Gastrocnemius medialis (tissue), 4 donors: ENCODE data around the gene SHROOM3. TPM values are rescaled to one million over a fixed set of nuclear protein-coding genes. Genes with fewer than 3 reads are reported as not detected.

Experiments
- ATAC-seq, 2 donors: fragments of 150-250 bp; one replicate each; pipeline ENCODE4 v1.9.1; 2016
- DNase-seq, 2 donors: peaks; one replicate each; pipeline ENCODE4 v3.0.0-alpha.2; 2019
- H3K27ac ChIP-seq, 4 donors: fragments of 200-600 bp; sonication (generic); 1 replicate in 1 of 4; 2 replicates in 3 of 4; pipeline ENCODE4 v1.5.1; 2016 to 2018; ENCODE audit warnings: mild to moderate bottlenecking in 2 of 4, moderate library complexity in 1 of 4
- H3K27me3 ChIP-seq, 3 donors: fragments of 200-600 bp; sonication (generic) in 2 of 3; 1 replicate in 1 of 3; 2 replicates in 2 of 3; pipeline versions ENCODE4 v1.5.1 to v1.6.0; 2016 to 2019; ENCODE audit warnings: mild to moderate bottlenecking in 1 of 3, moderate library complexity in 1 of 3
- H3K36me3 ChIP-seq, 2 donors: fragments of 200-600 bp; sonication (generic) in 1 of 2; one replicate each; pipeline ENCODE4 v1.5.1; 2017 to 2018
- H3K4me1 ChIP-seq, 2 donors: fragments of 200-600 bp; sonication (generic) in 1 of 2; one replicate each; pipeline ENCODE4 v1.5.1; 2016 to 2017; ENCODE audit warnings: mild to moderate bottlenecking in 2 of 2
- H3K4me3 ChIP-seq, 4 donors: fragments of 200-600 bp; sonication (generic) in 3 of 4; 1 replicate in 1 of 4; 2 replicates in 3 of 4; pipeline ENCODE4 v1.5.1; 2016 to 2019; ENCODE audit warnings: mild to moderate bottlenecking in 2 of 4
- H3K9me3 ChIP-seq, 3 donors: fragments of 200-600 bp; sonication (generic) in 2 of 3; 1 replicate in 1 of 3; 2 replicates in 2 of 3; pipeline ENCODE4 v1.5.1; 2016 to 2019
- POLR2A ChIP-seq, 2 donors: fragments of 450-650 bp; IDR thresholded peaks; one replicate each; pipeline ENCODE4 v1.6.1; 2017; ENCODE audit warnings: antibody characterized with exemption in 2 of 2, mild to moderate bottlenecking in 2 of 2, moderate library complexity in 2 of 2
- in situ Hi-C, 4 donors: fragments of 200-750 bp; cut with MboI; loops; one replicate each; pipeline versions ENCODE4 v1.15.0 to v1.8.0; 2017; ENCODE audit warnings: low sequenced_read_pairs in 4 of 4
- intact Hi-C: fragments of 100-400 bp; cut with DNase I; formaldehyde crosslinking; loops from one replicate; pipeline ENCODE4 v1.15.1; 2023; ENCODE audit warnings: low total_unique reads
- total RNA-seq, 4 donors: library from RNA; depleted of rRNA; stranded (reverse); fragments of >200 nt; gene quantifications; one replicate each; pipeline versions ENCODE4 v1.1.0 to v1.2.3, GENCODE V29; 2016
- TF ChIP-seq, protein P1 (sequence below), 5 experiments: fragments of 450-650 bp in 3 of 5; fragments of 200-600 bp in 2 of 5; sonication (generic) in 2 of 5; IDR thresholded peaks in 4 of 5; conservative IDR thresholded peaks in 1 of 5; 1 replicate in 4 of 5; 2 replicates in 1 of 5; pipeline ENCODE4 v1.5.1; 2016 to 2019; ENCODE audit warnings: antibody characterized with exemption in 5 of 5, mild to moderate bottlenecking in 3 of 5, moderate library complexity in 3 of 5

The SHROOM3 gene
- total RNA-seq, 4 donors from 2014 or later, result 0.20 to 1.7 (median 0.98) TPM

DNA sequence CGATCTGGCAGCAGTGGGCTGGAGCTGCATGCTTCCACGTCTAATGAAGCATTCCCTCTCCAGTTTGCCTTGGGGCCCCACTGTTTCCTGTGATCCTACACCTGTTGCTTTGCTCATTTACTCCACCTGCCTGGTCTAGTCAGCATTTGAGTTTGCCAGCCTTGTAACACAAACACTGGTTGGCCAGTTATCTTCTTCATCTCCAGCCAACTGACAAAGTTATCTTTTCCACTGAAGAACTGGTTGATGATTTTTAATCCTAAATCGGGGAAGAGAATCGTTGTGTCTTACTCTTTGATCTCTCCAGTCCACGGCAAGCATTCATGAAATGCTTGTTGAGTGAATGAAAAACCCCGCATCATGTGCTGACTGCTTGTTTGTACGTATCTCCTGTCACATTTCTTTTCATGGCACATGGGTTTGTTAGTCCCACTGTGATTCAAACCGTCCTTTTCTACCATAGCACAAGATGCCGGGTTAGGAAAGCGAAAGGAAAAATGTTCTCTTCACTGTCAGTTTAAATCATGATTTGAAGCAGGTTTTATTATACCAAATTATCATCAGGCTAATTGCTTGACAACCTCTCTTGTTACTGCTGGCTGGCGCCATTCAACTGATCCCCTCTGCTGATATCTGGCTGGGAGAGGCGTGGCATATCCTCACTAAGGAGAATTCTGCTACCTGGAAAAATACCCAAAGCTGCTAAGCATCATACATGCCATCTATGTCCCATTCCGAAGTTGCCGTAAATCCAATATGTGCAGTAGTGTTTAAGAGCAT lies 144.8 kb downstream of the SHROOM3 start:
- in situ Hi-C loops (no loop called here), intact Hi-C loops (no loop called here)
- DNase-seq (no peak), ATAC-seq (no peak)
- Histone ChIP-seq H3K27ac (no peak overlapping the region), H3K36me3 (no peaks in the 10 kb centered on the region), H3K4me3 (no peak overlapping the region), H3K4me1 (no peaks in the 10 kb centered on the region), H3K9me3 (no peaks in the 10 kb centered on the region), H3K27me3 (no peaks in the 10 kb centered on the region)
- no peak for TF ChIP-seq POLR2A (IDR thresholded peaks at IDR 0.05)
- TF ChIP-seq, protein P1, sequence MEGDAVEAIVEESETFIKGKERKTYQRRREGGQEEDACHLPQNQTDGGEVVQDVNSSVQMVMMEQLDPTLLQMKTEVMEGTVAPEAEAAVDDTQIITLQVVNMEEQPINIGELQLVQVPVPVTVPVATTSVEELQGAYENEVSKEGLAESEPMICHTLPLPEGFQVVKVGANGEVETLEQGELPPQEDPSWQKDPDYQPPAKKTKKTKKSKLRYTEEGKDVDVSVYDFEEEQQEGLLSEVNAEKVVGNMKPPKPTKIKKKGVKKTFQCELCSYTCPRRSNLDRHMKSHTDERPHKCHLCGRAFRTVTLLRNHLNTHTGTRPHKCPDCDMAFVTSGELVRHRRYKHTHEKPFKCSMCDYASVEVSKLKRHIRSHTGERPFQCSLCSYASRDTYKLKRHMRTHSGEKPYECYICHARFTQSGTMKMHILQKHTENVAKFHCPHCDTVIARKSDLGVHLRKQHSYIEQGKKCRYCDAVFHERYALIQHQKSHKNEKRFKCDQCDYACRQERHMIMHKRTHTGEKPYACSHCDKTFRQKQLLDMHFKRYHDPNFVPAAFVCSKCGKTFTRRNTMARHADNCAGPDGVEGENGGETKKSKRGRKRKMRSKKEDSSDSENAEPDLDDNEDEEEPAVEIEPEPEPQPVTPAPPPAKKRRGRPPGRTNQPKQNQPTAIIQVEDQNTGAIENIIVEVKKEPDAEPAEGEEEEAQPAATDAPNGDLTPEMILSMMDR (IDR thresholded peaks at IDR 0.05 in 4 of 5, conservative IDR thresholded peaks at IDR 0.05 in 1 of 5), result no peak

DNA sequence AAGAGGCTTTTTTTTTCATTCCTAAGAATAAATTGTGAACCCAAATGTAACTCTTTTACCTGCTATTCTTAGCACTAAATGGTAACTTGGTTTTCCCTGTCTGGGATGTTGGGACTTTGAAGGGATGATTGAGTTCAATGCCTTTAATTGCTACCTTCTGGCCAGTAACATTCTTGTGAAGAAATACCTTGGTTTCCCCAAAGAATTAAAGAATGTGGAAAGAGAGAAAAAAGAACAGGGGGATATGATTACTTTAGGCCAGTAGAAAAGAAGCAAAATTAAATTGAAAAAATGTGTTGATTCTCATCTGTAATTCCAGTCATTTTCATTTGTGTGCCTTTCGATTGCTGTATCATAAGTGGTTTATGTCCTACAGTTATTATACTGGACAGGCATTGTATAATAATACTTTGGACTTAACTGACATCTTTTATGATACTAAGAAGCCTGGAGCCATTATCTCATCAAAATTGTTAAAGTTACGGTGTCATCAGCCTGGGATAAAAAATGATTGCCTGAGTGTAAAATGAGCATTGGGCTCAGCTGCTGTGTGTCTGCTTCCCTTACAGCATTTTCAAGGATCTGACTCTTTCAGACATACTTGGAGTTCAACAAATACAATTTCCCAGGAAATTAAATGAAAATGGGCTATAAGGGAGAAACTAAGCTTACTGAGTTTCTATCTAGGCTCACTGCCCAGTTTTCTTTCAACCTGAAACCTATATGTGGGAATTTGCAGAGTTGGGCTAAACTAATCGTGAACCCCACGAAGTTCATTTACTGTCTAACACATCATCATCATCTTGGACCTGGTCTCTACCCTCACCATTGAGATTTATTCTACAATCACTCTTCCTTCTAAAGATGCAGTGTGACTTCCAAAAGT lies 146.3 kb downstream of the SHROOM3 start:
- Histone ChIP-seq H3K36me3 (no peaks in the 10 kb centered on the region), H3K9me3 (no peaks in the 10 kb centered on the region), H3K4me1 (peaks cover 0 to 3% of the 10 kb centered on the region in 2 donors), H3K27me3 (no peaks in the 10 kb centered on the region), H3K4me3 (no peak overlapping the region), H3K27ac (no peak overlapping the region)
- in situ Hi-C loops (no loop called here), intact Hi-C loops (no loop called here)
- no peak for DNase-seq
- ATAC-seq, result no peak
- no peak for TF ChIP-seq POLR2A (IDR thresholded peaks at IDR 0.05)
- TF ChIP-seq, protein P1 (IDR thresholded peaks at IDR 0.05 in 4 of 5, conservative IDR thresholded peaks at IDR 0.05 in 1 of 5), result no peak

DNA sequence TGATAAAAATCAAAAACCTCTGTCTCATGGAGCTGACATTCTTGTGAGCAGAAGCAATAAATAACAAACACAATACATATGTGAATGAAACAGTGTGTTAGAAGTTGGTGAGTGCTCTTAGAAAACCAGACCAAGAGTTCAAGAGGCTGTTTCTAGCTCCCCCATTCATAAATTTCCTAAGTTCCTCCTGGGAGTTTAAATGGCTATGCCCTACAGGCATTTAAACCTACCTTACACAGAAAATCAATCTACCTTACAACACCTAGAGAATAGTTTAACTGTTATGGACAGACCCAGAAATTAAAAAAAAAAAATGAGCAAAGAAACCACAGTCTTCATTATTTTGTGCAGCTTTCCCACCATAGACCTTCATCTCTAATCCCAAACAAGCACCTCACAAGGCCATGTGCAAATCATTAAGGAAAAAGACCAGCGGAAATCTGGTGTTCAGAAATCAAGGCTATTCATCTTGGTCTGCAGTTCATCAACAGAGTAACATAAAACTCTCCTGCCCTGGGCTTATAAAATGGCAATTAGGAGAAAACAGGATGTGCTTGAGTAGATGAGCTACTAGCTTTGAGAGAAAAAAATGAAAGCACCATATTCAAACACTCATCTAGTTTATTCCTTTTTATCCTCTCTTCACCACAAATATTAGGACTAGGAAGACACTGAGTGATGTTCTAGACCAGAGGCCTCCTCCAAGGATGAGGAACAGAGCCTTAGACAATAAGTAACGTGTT lies 147.2 kb downstream of the SHROOM3 start:
- in situ Hi-C loops (no loop called here), intact Hi-C loops (no loop called here)
- no peaks in the 10 kb centered on the region for H3K9me3 ChIP-seq
- H3K4me3 ChIP-seq, result no peak overlapping the region
- H3K36me3 ChIP-seq, result no peaks in the 10 kb centered on the region
- DNase-seq (no peak), ATAC-seq (no peak)
- TF ChIP-seq, protein P1 (IDR thresholded peaks at IDR 0.05 in 4 of 5, conservative IDR thresholded peaks at IDR 0.05 in 1 of 5), result no peak
- TF ChIP-seq POLR2A (IDR thresholded peaks at IDR 0.05), result no peak
- peaks cover 0 to 3% of the 10 kb centered on the region in 2 donors for H3K4me1 ChIP-seq
- H3K27me3 ChIP-seq, result peaks cover 0 to 1% (median 0%) of the 10 kb centered on the region in 3 donors
- no peak overlapping the region for H3K27ac ChIP-seq

DNA sequence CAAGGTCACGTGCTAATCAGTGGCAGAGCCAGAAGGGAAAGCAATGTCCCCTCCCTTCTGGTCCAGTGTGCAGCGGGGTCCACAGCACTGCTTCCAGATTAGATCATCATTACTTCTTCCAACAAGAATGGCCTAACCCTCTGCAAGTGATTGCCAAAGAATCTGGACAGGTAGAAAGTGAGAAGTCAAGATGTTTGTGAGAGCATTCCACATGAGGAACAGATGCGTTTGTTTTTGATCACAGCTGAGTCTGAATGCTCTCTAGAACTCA lies 147.7 kb downstream of the SHROOM3 start:
- in situ Hi-C loops (no loop called here), intact Hi-C loops (no loop called here)
- peaks cover 0 to 3% of the 10 kb centered on the region in 2 donors for H3K4me1 ChIP-seq
- H3K27me3 ChIP-seq, result peaks cover 0 to 2% (median 0%) of the 10 kb centered on the region in 3 donors
- ATAC-seq (no peak), DNase-seq (no peak)
- no peak for TF ChIP-seq POLR2A (IDR thresholded peaks at IDR 0.05)
- TF ChIP-seq, protein P1 (IDR thresholded peaks at IDR 0.05 in 4 of 5, conservative IDR thresholded peaks at IDR 0.05 in 1 of 5), result no peak
- H3K36me3 ChIP-seq, result no peaks in the 10 kb centered on the region
- H3K27ac ChIP-seq, result no peak overlapping the region
- H3K9me3 ChIP-seq, result no peaks in the 10 kb centered on the region
- no peak overlapping the region for H3K4me3 ChIP-seq
